ENCODE measurements around the gene SLC12A6. TPM values are rescaled to one million over a fixed set of nuclear protein-coding genes. Genes with fewer than 3 reads are reported as not detected.

SLC12A6 gene
- polyA plus RNA-seq, 2 of the 4 experiments (the other 2 are of a cell fraction) = 6.0 to 21.3 TPM

DNA sequence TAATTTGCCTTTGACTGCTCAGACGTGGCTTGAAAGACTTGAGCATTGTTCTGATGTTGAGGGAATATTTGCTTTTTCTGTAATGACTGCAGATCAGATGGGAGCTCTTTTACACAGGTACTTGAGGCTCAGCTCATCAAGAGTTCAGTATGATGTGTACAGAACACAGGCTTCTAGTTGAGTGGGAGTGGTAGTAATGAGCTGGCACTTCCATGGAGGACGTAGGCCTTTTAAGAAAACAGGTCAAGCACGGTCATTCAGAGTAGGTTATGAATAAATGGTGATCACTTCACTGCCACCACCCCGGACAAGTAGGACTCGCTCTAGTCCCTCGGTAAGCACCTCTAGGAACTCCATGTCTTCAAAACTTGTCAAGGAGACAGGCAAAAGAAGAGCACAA is 104.0 kb downstream of the SLC12A6 start:
- ATAC-seq = peak in 1 of 2 experiments; percentile 24; a peak in 1 of 6 replicates

GRCh38 chr15:34223904-34224596 is 113.5 kb downstream of the SLC12A6 start:
- POLR2A ChIA-PET = interaction anchor here (0.9 to 3.4 kb wide), 4 partner anchors 11 to 122 kb away, joined by 3 to 12 read pairs (median 3); partner anchors contain the start of genes EMC7, KATNBL1, PGBD4 and SLC12A6
- 0 out of 5 replicates have a peak, but pooled peaks of 1 of the 2 experiments have one; percentile 22 for TF ChIP-seq RAD21 (conservative IDR thresholded peaks at IDR 0.05 in 1 of 2, IDR thresholded peaks at IDR 0.05 in 1 of 2)
- 0 out of 2 replicates have a peak, but pooled peaks have one; percentile 8 for TF ChIP-seq POLR2A (IDR thresholded peaks at IDR 0.05; ENCODE audit: low read length)
- TF ChIP-seq KDM5A (IDR thresholded peaks at IDR 0.05) = no peak
- TF ChIP-seq CHD4 (IDR thresholded peaks at IDR 0.05; ENCODE audit: borderline replicate concordance) = no peak
- peak; percentile 15; the same call in 2 of the 3 replicates for TF ChIP-seq CTCF (IDR thresholded peaks at IDR 0.05)
- no peak for TF ChIP-seq NPAS2 (CRISPR knock-in tag; IDR thresholded peaks at IDR 0.05; ENCODE audit: borderline replicate concordance)
- ATAC-seq (peak; percentile 30 to 53; a peak in 4 of 6 replicates), DNase-seq (ENCODE audit: low read depth in 1 of 2, low spot score in 1 of 2) (peak; percentile 29 to 35), FAIRE-seq (peak; percentile 7)
- CTCF ChIA-PET = interaction anchor here (0.7 to 2.1 kb wide), 9 partner anchors 9 to 162 kb away, joined by 3 to 10 read pairs (median 4); partner anchors contain the start of genes KATNBL1 and LPCAT4
- no peaks in the 10 kb centered on the region for H3K9me3 ChIP-seq
- peak overlapping the region; percentile 78 for H3K4me3 ChIP-seq
- 4% methylated on average over 24 of the region's 24 CpGs for WGBS (ENCODE audit: missing lambda C conversion rate)
- H3K27ac ChIP-seq = peak overlapping the region; percentile 86 to 92
- peak overlapping the region; percentile 83 for H3K4me2 ChIP-seq
- H3K4me1 ChIP-seq = peaks cover 4% of the 10 kb centered on the region

More for the DNA sequence above, 104.0 kb downstream of the SLC12A6 start:
- H3K4me1 ChIP-seq = peaks cover under 1% of the 10 kb centered on the region; the same call in 1 of the 3 replicates
- H3K4me2 ChIP-seq = no peak overlapping the region
- WGBS (ENCODE audit: missing lambda C conversion rate) = 83% methylated on average over 6 of the region's 6 CpGs
- TF ChIP-seq RFX5 (IDR thresholded peaks at IDR 0.05) (no peak), MAX (IDR thresholded peaks at IDR 0.05) (no peak), ZC3H11A (IDR thresholded peaks at IDR 0.05) (no peak), POLR2A (IDR thresholded peaks at IDR 0.05; ENCODE audit: low read length) (no peak)
- TF ChIP-seq, protein P1, sequence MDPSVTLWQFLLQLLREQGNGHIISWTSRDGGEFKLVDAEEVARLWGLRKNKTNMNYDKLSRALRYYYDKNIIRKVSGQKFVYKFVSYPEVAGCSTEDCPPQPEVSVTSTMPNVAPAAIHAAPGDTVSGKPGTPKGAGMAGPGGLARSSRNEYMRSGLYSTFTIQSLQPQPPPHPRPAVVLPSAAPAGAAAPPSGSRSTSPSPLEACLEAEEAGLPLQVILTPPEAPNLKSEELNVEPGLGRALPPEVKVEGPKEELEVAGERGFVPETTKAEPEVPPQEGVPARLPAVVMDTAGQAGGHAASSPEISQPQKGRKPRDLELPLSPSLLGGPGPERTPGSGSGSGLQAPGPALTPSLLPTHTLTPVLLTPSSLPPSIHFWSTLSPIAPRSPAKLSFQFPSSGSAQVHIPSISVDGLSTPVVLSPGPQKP (IDR thresholded peaks at IDR 0.05; ENCODE audit: low read depth, low read length) = no peak
- H3K4me3 ChIP-seq = no peak overlapping the region
- no peaks in the 10 kb centered on the region for H3K9me3 ChIP-seq
- no peak for DNase-seq (ENCODE audit: low read depth in 1 of 2, low spot score in 1 of 2)
- ChIA-PET POLR2A (no interaction called here), CTCF (interaction anchor here (0.8 to 1.8 kb wide), 10 partner anchors 8 to 172 kb away, joined by 3 to 6 read pairs (median 4); partner anchors contain the start of genes EMC4, KATNBL1, LPCAT4 and NOP10)
- no peak for FAIRE-seq
- no peak overlapping the region for H3K27ac ChIP-seq

DNA sequence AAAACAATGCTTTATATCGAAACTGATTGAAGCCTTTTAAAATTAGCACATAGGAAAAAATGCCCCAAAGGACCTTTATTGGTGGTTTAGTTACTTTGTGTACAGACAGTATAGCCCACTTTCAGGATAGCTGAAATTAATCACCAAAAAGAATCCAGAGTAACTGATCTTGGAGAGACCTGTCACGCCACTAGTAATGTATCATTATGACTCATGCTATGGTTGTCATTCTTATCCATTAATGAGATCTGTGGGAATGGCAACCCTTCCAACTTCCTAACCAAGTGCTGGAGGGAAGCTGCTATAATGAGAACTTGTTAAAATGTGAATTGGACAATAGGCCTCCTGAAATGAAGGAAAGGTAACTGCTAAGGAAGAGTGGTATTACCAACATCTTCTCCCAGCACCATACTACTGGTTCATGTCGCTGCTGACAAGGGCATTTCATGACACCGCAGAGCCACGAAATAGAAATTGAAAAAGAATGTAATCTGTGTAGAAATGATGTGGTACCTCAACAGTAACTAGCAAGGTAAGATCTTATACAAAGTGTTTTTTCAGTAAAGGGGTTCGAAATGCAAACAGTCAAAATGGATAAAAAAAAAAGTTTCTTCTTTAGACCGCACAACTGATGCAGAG is 119.9 kb downstream of the SLC12A6 start:
- DNase-seq (ENCODE audit: low read depth in 1 of 2, low spot score in 1 of 2) (no peak), FAIRE-seq (peak; percentile 49), ATAC-seq (peak in 1 of 2 experiments; percentile 36; a peak in 3 of 6 replicates)
- no peaks in the 10 kb centered on the region for H3K9me3 ChIP-seq
- no peak overlapping the region for H3K27ac ChIP-seq
- no peaks in the 10 kb centered on the region for H3K4me1 ChIP-seq
- ChIA-PET POLR2A (interaction anchor here (1.3 kb wide), 1 partner anchor 8 kb away, joined by 4 read pairs; the partner anchor contains the start of gene KATNBL1), CTCF (interaction anchor here (0.6 to 3.8 kb wide), 6 partner anchors 8 to 157 kb away, joined by 4 to 16 read pairs (median 11); partner anchors contain the start of genes KATNBL1 and LPCAT4)
- no peak overlapping the region for H3K4me2 ChIP-seq
- TF ChIP-seq HOXB5 (CRISPR knock-in tag; IDR thresholded peaks at IDR 0.05) (peak; percentile 56; the same call in 1 of the 2 replicates), FOXS1 (CRISPR knock-in tag; IDR thresholded peaks at IDR 0.05) (no peak), NR3C1 (IDR thresholded peaks at IDR 0.05) (no peak), HEYL (CRISPR knock-in tag; IDR thresholded peaks at IDR 0.05) (no peak), FOSL2 (IDR thresholded peaks at IDR 0.05) (no peak), FOSL2 (CRISPR knock-in tag; IDR thresholded peaks at IDR 0.05) (peak; percentile 74), SREBF2 (IDR thresholded peaks at IDR 0.05) (no peak), CBX8 (IDR thresholded peaks at IDR 0.05) (no peak), CBX2 (IDR thresholded peaks at IDR 0.05; ENCODE audit: borderline replicate concordance, low read depth) (no peak)
- TF ChIP-seq, protein P2, sequence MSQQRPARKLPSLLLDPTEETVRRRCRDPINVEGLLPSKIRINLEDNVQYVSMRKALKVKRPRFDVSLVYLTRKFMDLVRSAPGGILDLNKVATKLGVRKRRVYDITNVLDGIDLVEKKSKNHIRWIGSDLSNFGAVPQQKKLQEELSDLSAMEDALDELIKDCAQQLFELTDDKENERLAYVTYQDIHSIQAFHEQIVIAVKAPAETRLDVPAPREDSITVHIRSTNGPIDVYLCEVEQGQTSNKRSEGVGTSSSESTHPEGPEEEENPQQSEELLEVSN (IDR thresholded peaks at IDR 0.05; ENCODE audit: borderline replicate concordance, low read depth) = no peak
- H3K4me3 ChIP-seq = no peak overlapping the region
- 69% methylated on average over 7 of the region's 7 CpGs for WGBS (ENCODE audit: missing lambda C conversion rate)
